ENCODE measurements around the gene MCC.

MCC gene

GRCh38 chr5:113005454-113005853 lies 482.8 kb downstream of the MCC start:
- Mint-ChIP-seq H3K4me1 (peaks cover 5% of the 10 kb centered on the region), H3K27me3 (no peaks in the 10 kb centered on the region), H3K4me3 (no peak overlapping the region), H3K27ac (peak overlapping the region in 1 of 2 donors; percentile 76), H3K9me3 (no peaks in the 10 kb centered on the region)
- DNase-seq (no peak), ATAC-seq (no peak)

- peaks cover 5% of the 10 kb centered on the region for H3K4me1 Mint-ChIP-seq
These were observed 484.5 kb downstream of the MCC start for GRCh38 chr5:113003763-113004162.

GRCh38 chr5:113002423-113002822 lies 485.8 kb downstream of the MCC start:
- no peaks in the 10 kb centered on the region for H3K9me3 Mint-ChIP-seq
- H3K27ac Mint-ChIP-seq, result no peak overlapping the region
- H3K4me3 Mint-ChIP-seq, result no peak overlapping the region
- no peaks in the 10 kb centered on the region for H3K27me3 Mint-ChIP-seq
- no peak for ATAC-seq
- DNase-seq, result no peak
- H3K4me1 Mint-ChIP-seq, result peaks cover 5% of the 10 kb centered on the region

More at GRCh38 chr5:113003763-113004162, 484.5 kb downstream of the MCC start:
- no peak for DNase-seq
- Mint-ChIP-seq H3K4me3 (no peak overlapping the region), H3K27ac (no peak overlapping the region), H3K9me3 (no peaks in the 10 kb centered on the region), H3K27me3 (no peaks in the 10 kb centered on the region)
- ATAC-seq, result no peak

GRCh38 chr5:113000466-113000865 lies 487.8 kb downstream of the MCC start:
- Mint-ChIP-seq H3K9me3 (no peaks in the 10 kb centered on the region), H3K4me1 (peaks cover 11% of the 10 kb centered on the region), H3K27me3 (no peaks in the 10 kb centered on the region), H3K27ac (peak overlapping the region in 1 of 2 donors; percentile 19), H3K4me3 (no peak overlapping the region)
- DNase-seq (no peak), ATAC-seq (no peak)

GRCh38 chr5:112998296-112998695 lies 490.0 kb downstream of the MCC start:
- Mint-ChIP-seq H3K27me3 (no peaks in the 10 kb centered on the region), H3K9me3 (no peaks in the 10 kb centered on the region), H3K4me1 (peaks cover 10% of the 10 kb centered on the region), H3K4me3 (no peak overlapping the region), H3K27ac (no peak overlapping the region)
- DNase-seq (no peak), ATAC-seq (no peak)

GRCh38 chr5:112996830-112997374 lies 491.4 kb downstream of the MCC start:
- Mint-ChIP-seq H3K4me3 (no peak overlapping the region), H3K9me3 (no peaks in the 10 kb centered on the region), H3K4me1 (peaks cover 7% of the 10 kb centered on the region), H3K27ac (no peak overlapping the region), H3K27me3 (no peaks in the 10 kb centered on the region)
- ATAC-seq (no peak), DNase-seq (no peak)

- peak; percentile 61 to 62 for DNase-seq
- Mint-ChIP-seq H3K27ac (no peak overlapping the region), H3K4me3 (no peak overlapping the region), H3K27me3 (no peaks in the 10 kb centered on the region), H3K9me3 (no peaks in the 10 kb centered on the region), H3K4me1 (peaks cover 7% of the 10 kb centered on the region)
- peak; percentile 63 for ATAC-seq
These were observed 492.3 kb downstream of the MCC start for GRCh38 chr5:112995764-112996618.

- H3K4me3 Mint-ChIP-seq, result no peak overlapping the region
- ATAC-seq (no peak), DNase-seq (no peak)
- no peaks in the 10 kb centered on the region for H3K27me3 Mint-ChIP-seq
- H3K27ac Mint-ChIP-seq, result no peak overlapping the region
- peaks cover 42% of the 10 kb centered on the region for H3K4me1 Mint-ChIP-seq
- no peaks in the 10 kb centered on the region for H3K9me3 Mint-ChIP-seq
These were observed 502.0 kb downstream of the MCC start for GRCh38 chr5:112986224-112986623.

- ATAC-seq, result no peak
- no peak overlapping the region for H3K27ac Mint-ChIP-seq
- peaks cover 48% of the 10 kb centered on the region for H3K4me1 Mint-ChIP-seq
- no peaks in the 10 kb centered on the region for H3K27me3 Mint-ChIP-seq
- no peak for DNase-seq
- no peaks in the 10 kb centered on the region for H3K9me3 Mint-ChIP-seq
- H3K4me3 Mint-ChIP-seq, result no peak overlapping the region
These were observed 504.9 kb downstream of the MCC start for GRCh38 chr5:112983363-112983762.

GRCh38 chr5:112979723-112980122 lies 508.5 kb downstream of the MCC start:
- DNase-seq, result no peak
- Mint-ChIP-seq H3K27ac (peak overlapping the region; percentile 92 to 97), H3K27me3 (no peaks in the 10 kb centered on the region), H3K9me3 (no peaks in the 10 kb centered on the region), H3K4me3 (peak overlapping the region; percentile 74 to 90), H3K4me1 (peaks cover 69% of the 10 kb centered on the region)
- ATAC-seq, result no peak

GRCh38 chr5:112978836-112979235 lies 509.4 kb downstream of the MCC start:
- Mint-ChIP-seq H3K4me3 (peak overlapping the region; percentile 94 to 95), H3K4me1 (peaks cover 60% of the 10 kb centered on the region), H3K27me3 (no peaks in the 10 kb centered on the region), H3K27ac (peak overlapping the region; percentile 84 to 94), H3K9me3 (no peaks in the 10 kb centered on the region)
- DNase-seq (no peak), ATAC-seq (no peak)

- H3K9me3 Mint-ChIP-seq, result no peaks in the 10 kb centered on the region
- H3K4me3 Mint-ChIP-seq, result peak overlapping the region; percentile 94 to 95
- DNase-seq (no peak), ATAC-seq (no peak)
- peaks cover 46% of the 10 kb centered on the region for H3K4me1 Mint-ChIP-seq
- H3K27me3 Mint-ChIP-seq, result no peaks in the 10 kb centered on the region
- H3K27ac Mint-ChIP-seq, result peak overlapping the region; percentile 94
These were observed 510.8 kb downstream of the MCC start for GRCh38 chr5:112977440-112977861.

- ATAC-seq (peak; percentile 98), DNase-seq (peak; percentile 94 to 98)
- no peaks in the 10 kb centered on the region for H3K27me3 Mint-ChIP-seq
- H3K9me3 Mint-ChIP-seq, result no peaks in the 10 kb centered on the region
- peaks cover 40% of the 10 kb centered on the region for H3K4me1 Mint-ChIP-seq
- peak within 1 kb of the TSS; percentile 94 for H3K27ac Mint-ChIP-seq
- peak within 1 kb of the TSS; percentile 94 to 95 for H3K4me3 Mint-ChIP-seq
These were observed 511.6 kb downstream of the MCC start, which contains the start of gene DCP2 for GRCh38 chr5:112976432-112977309. Gene DCP2, plus strand, starts transcription at chr5:112976798. Its CDS starts 136 bp downstream, at chr5:112976934.

GRCh38 chr5:112975721-112976431 lies 512.4 kb downstream of the MCC start:
- H3K27me3 Mint-ChIP-seq, result no peaks in the 10 kb centered on the region
- H3K9me3 Mint-ChIP-seq, result no peaks in the 10 kb centered on the region
- H3K4me3 Mint-ChIP-seq, result peak overlapping the region; percentile 94 to 95
- ATAC-seq, result peak; percentile 51
- DNase-seq, result no peak
- H3K27ac Mint-ChIP-seq, result peak overlapping the region; percentile 56 to 91
- peaks cover 37% of the 10 kb centered on the region for H3K4me1 Mint-ChIP-seq

- H3K27ac Mint-ChIP-seq, result no peak overlapping the region
- no peak overlapping the region for H3K4me3 Mint-ChIP-seq
- H3K9me3 Mint-ChIP-seq, result no peaks in the 10 kb centered on the region
- no peaks in the 10 kb centered on the region for H3K27me3 Mint-ChIP-seq
- no peak for ATAC-seq
- H3K4me1 Mint-ChIP-seq, result peaks cover 30% of the 10 kb centered on the region
- no peak for DNase-seq
These were observed 513.4 kb downstream of the MCC start for GRCh38 chr5:112974901-112975300.
